HTR-8/SVneo (cell line): ENCODE measurements around the gene AGRN.
"Not testable (repeated sequence)": the region's sequence is repeated elsewhere in the genome, so short reads cannot be mapped to it uniquely, and the experiment has no call there.

Experiments used
- DNase-seq: peaks from one replicate; pipeline ENCODE4 v3.0.0; 2011; ENCODE audit warnings: low spot score, mixed read lengths; ENCODE audit not compliant: insufficient read length
- FAIRE-seq: peaks from 2 replicates; lab custom pipeline; 2011; peaks lifted over from hg19 to GRCh38; lab: Jason Lieb, UNC

Gene AGRN

GRCh38 chr1:1020000-1020404 is at the start of gene AGRN:
Gene AGRN, plus strand, starts transcription at chr1:1020120. Its CDS starts 53 bp downstream, at chr1:1020173.
- DNase-seq (no peak), FAIRE-seq (no peak)

- DNase-seq (no peak), FAIRE-seq (no peak)
Measured at GRCh38 chr1:970242-970972, 49.5 kb upstream of the AGRN start.

- DNase-seq, result no peak
- no peak for FAIRE-seq
Measured at GRCh38 chr1:970973-971730, 48.8 kb upstream of the AGRN start.

GRCh38 chr1:971751-972506 is 48.0 kb upstream of the AGRN start:
- no peak for FAIRE-seq
- DNase-seq, result no peak

GRCh38 chr1:972726-973458 is 47.0 kb upstream of the AGRN start:
- DNase-seq, result no peak
- FAIRE-seq, result no peak

- FAIRE-seq, result no peak
- DNase-seq, result no peak
Measured at GRCh38 chr1:973459-974292, 46.2 kb upstream of the AGRN start.

- FAIRE-seq, result no peak
- DNase-seq, result no peak
Measured at GRCh38 chr1:974293-974640, 45.7 kb upstream of the AGRN start.

- DNase-seq (no peak), FAIRE-seq (no peak)
Measured at GRCh38 chr1:974687-975328, 45.1 kb upstream of the AGRN start.

GRCh38 chr1:975365-975764 is 44.6 kb upstream of the AGRN start:
- DNase-seq, result no peak

GRCh38 chr1:975896-976683 is 43.8 kb upstream of the AGRN start:
- FAIRE-seq (peak; percentile 76), DNase-seq (no peak)

More at GRCh38 chr1:975365-975764, 44.6 kb upstream of the AGRN start:
- FAIRE-seq, result no peak

- FAIRE-seq, DNase-seq: not testable (repeated sequence)
Measured at GRCh38 chr1:976791-977190, 43.1 kb upstream of the AGRN start.

- FAIRE-seq (no peak), DNase-seq (no peak)
Measured at GRCh38 chr1:978069-978834, 41.7 kb upstream of the AGRN start.

GRCh38 chr1:978835-979743 is 40.8 kb upstream of the AGRN start:
- FAIRE-seq (no peak), DNase-seq (no peak)

GRCh38 chr1:979744-980072 is 40.2 kb upstream of the AGRN start:
- DNase-seq (no peak), FAIRE-seq (no peak)

GRCh38 chr1:980137-980571 is 39.8 kb upstream of the AGRN start:
- DNase-seq (no peak), FAIRE-seq (no peak)

GRCh38 chr1:980602-981395 is 39.1 kb upstream of the AGRN start:
- FAIRE-seq, result no peak
- no peak for DNase-seq
